K562 (cell line): ENCODE measurements around the gene DEFB131A. TPM values are rescaled to one million over a fixed set of nuclear protein-coding genes. Genes with fewer than 3 reads are reported as not detected.
"Not testable (repeated sequence)": the region's sequence is repeated elsewhere in the genome, so short reads cannot be mapped to it uniquely, and the experiment has no call there.

ENCODE experiments used
- ATAC-seq: fragments of 200-7000 bp; cut with Tn5 transposase; 3 replicates; pipeline ENCODE4 v1.9.1; 2020; ENCODE audit warnings: moderate library complexity
- BruUV-seq: library from RNA; stranded (reverse); fragments of 400-500 nt; replicated peaks from 2 replicates; lab custom pipeline; 2021; lab: Mats Ljungman, UMichigan
- CTCF ChIA-PET: fragments of 300-600 bp; formaldehyde crosslinking; extraction: SDS; loops from one replicate; lab custom pipeline; 2021; ENCODE audit warnings: low intra/inter-chr PET ratio; lab: Yijun Ruan, JAX
- POLR2A ChIA-PET: fragments of 300-600, 350-650 bp; sonication (Branson Sonifier 250); formaldehyde crosslinking; extraction: SDS; loops from one replicate; lab custom pipeline; 2021; ENCODE audit warnings: antibody characterized with exemption, inconsistent platforms; lab: Yijun Ruan, JAX
- DNase-seq, 4 experiments: peaks; one replicate each; pipeline versions ENCODE4 v3.0.0 to v3.0.0-alpha.2; 2011 to 2018; ENCODE audit warnings: low spot score in 3 of 4, mixed read lengths in 3 of 4; ENCODE audit errors: extremely low read depth in 1 of 4
- FAIRE-seq: peaks from 2 replicates; lab custom pipeline; 2011; peaks lifted over from hg19 to GRCh38; lab: Jason Lieb, UNC
- H2AFZ ChIP-seq: 2 replicates; pipeline ENCODE4 v1.6.0; 2011; ENCODE audit warnings: low read depth, low read length, control low read depth, inconsistent platforms
- H3K27ac ChIP-seq: fragments of 200-600 bp; 3 replicates; pipeline ENCODE4 v1.8.0; 2011; ENCODE audit warnings: low read depth, mild to moderate bottlenecking, control low read depth, inconsistent platforms, low read length, moderate library complexity, mixed read lengths; ENCODE audit errors: extremely low read depth
- H3K27me3 ChIP-seq, 2 experiments: fragments of 300-600 bp in 1 of 2; 2 replicates in 1 of 2; 3 replicates in 1 of 2; pipeline versions ENCODE4 v1.6.0 to v1.8.0; 2011; ENCODE audit warnings: inconsistent platforms in 2 of 2, low read length in 2 of 2, mild to moderate bottlenecking in 1 of 2, mixed read lengths in 1 of 2, moderate library complexity in 1 of 2; ENCODE audit not compliant: control insufficient read depth in 2 of 2, insufficient read depth in 2 of 2
- H3K36me3 ChIP-seq: fragments of 300-600 bp; 3 replicates; pipeline ENCODE4 v1.8.0; 2011; ENCODE audit warnings: mild to moderate bottlenecking, low read length, inconsistent platforms; ENCODE audit not compliant: control insufficient read depth, insufficient read depth
- H3K4me1 ChIP-seq, 2 experiments: fragments of 200-600 bp in 1 of 2; replicated peaks in 1 of 2; 2 replicates in 1 of 2; 3 replicates in 1 of 2; pipeline versions ENCODE4 v1.5.1 to v1.8.0; 2011; ENCODE audit warnings: inconsistent platforms in 2 of 2, low read length in 2 of 2, mild to moderate bottlenecking in 1 of 2, mixed read lengths in 1 of 2, moderate library complexity in 1 of 2; ENCODE audit not compliant: control insufficient read depth in 2 of 2, insufficient read depth in 2 of 2
- H3K4me2 ChIP-seq: 2 replicates; pipeline ENCODE4 v1.6.1; 2011; ENCODE audit warnings: low read length, control low read depth, inconsistent platforms, mixed read lengths; ENCODE audit not compliant: insufficient read depth
- H3K4me3 ChIP-seq: fragments of 200-600 bp; sonication (generic), shearing (Covaris generic); 2 replicates; pipeline ENCODE4 v1.5.1; 2016; ENCODE audit warnings: control low read depth, inconsistent platforms
- H3K79me2 ChIP-seq: fragments of 200-600 bp; 3 replicates; pipeline ENCODE4 v1.8.0; 2011; ENCODE audit warnings: low read length, inconsistent platforms; ENCODE audit not compliant: control insufficient read depth, insufficient read depth
- H3K9ac ChIP-seq, 2 experiments: 2 replicates each; pipeline versions ENCODE4 v1.6.0 to v1.6.1; 2011; ENCODE audit warnings: low read depth in 2 of 2, low read length in 2 of 2, control low read depth in 1 of 2, inconsistent platforms in 1 of 2, mild to moderate bottlenecking in 1 of 2, mixed read lengths in 1 of 2; ENCODE audit not compliant: insufficient read depth in 1 of 2
- H3K9me1 ChIP-seq: one replicate; pipeline ENCODE4 v1.6.0; 2011; ENCODE audit warnings: inconsistent platforms, mild to moderate bottlenecking, low read length, moderate library complexity; ENCODE audit not compliant: control insufficient read depth, insufficient read depth
- H3K9me3 ChIP-seq: replicated peaks from 2 replicates; pipeline ENCODE4 v1.5.1; 2011; ENCODE audit warnings: low read depth, low read length, inconsistent platforms; ENCODE audit not compliant: control insufficient read depth, insufficient read depth
- H4K20me1 ChIP-seq: replicated peaks from 2 replicates; pipeline ENCODE4 v1.6.1; 2011; ENCODE audit warnings: low read length, inconsistent platforms, mixed read lengths; ENCODE audit not compliant: control insufficient read depth, insufficient read depth
- WGBS: fragments of 100-300 bp; shearing (Covaris generic); methylation state at CpG from one replicate; pipeline ENCODE4 v1.1.6; 2016; ENCODE audit warnings: low coverage, mixed read lengths; ENCODE audit not compliant: insufficient coverage; ENCODE audit errors: missing lambda C conversion rate; 5-methylcytosine and 5-hydroxymethylcytosine counted together
- in situ Hi-C: fragments of 300-500 bp; cut with MboI; formaldehyde crosslinking; loops from 4 replicates; pipeline ENCODE4 v1.15.0; 2018; ENCODE audit warnings: inconsistent platforms, mixed read lengths
- intact Hi-C: fragments of 100-400 bp; cut with micrococcal nuclease; formaldehyde crosslinking; loops from 2 replicates; pipeline ENCODE4 v1.14.2; 2022
- polyA plus RNA-seq, 8 experiments: library from polyadenylated mRNA; depleted of rRNA in 4 of 8; stranded (reverse) in 5 of 8; unstranded in 3 of 8; fragments of >200 nt; fragmentation: Nextera tagmentation in 2 of 8; fragmentation: Illumina TruSeq in 1 of 8; extraction: Ambion mirVana in 2 of 8; extraction: Trizol in 1 of 8; gene quantifications; 2 replicates each; pipeline versions ENCODE4 v1.2.1 to v1.2.3, GENCODE V29; 2011 to 2014; ENCODE audit warnings: inconsistent platforms in 1 of 8, missing spikeins in 1 of 8
- total RNA-seq, 7 experiments: library from RNA; depleted of rRNA in 6 of 7; stranded (reverse); fragments of >200 nt in 6 of 7; fragmentation: Illumina TruSeq in 2 of 7; extraction: Trizol in 2 of 7; gene quantifications; 2 replicates each; pipeline versions ENCODE4 v1.2.1 to v1.2.3, GENCODE V29; 2011 to 2021; ENCODE audit warnings: low replicate concordance in 1 of 7

DEFB131A gene
- total and polyA plus RNA-seq, 9 of the 15 experiments (the other 6 are each of a cell fraction or from before 2014, with no cell fraction given), result not detected

DNA sequence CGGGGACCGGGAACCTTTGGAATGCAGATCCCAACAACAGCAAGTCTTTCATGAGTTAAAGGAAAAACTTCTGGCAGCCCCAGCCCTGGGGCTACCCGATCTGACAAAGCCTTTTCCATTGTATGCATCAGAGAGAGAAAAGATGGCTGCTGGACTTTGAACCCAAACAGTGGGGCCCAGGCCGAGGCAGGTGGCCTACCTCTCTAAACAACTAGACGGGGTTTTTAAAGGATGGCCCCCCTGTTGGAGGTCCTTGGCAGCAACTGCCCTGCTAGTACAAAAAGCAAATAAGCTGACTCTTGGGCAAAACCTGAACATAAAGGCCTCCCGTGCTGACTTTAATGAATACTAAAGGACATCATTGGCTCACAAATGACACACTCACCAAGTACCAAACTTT, 10.1 kb downstream of the DEFB131A start:
- CTCF ChIA-PET, result not testable (repeated sequence)

DNA sequence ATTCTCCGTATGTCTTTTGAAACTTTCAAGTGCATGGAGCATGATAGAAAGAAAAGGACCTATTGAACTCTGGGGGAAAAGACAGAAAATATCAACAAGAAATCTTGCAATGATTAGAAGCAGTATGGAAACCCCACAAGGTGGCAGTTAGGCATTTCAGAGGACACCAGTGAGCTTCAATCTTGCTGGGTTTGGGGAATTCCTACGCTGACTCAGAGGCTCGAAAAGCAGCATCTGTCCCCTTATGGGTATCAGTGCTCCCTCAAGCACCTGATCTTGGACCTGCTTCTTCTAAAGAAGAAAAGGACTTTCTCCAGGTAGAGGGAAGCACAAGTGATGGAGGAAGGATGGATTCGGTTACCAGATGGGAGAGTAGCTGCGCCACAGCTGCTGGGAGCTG, 10.8 kb downstream of the DEFB131A start:
- in situ Hi-C loops, POLR2A ChIA-PET, H4K20me1 ChIP-seq, intact Hi-C loops, H3K4me2 ChIP-seq, H2AFZ ChIP-seq, H3K27me3 ChIP-seq, BruUV-seq, CTCF ChIA-PET, H3K27ac ChIP-seq, H3K9me3 ChIP-seq, FAIRE-seq, H3K4me3 ChIP-seq, ATAC-seq, H3K36me3 ChIP-seq, H3K4me1 ChIP-seq, DNase-seq, H3K79me2 ChIP-seq, H3K9ac ChIP-seq, H3K9me1 ChIP-seq: not testable (repeated sequence)
- 2% methylated on average over 4 of the region's 5 CpGs for WGBS

More for the DNA sequence above, 10.1 kb downstream of the DEFB131A start:
- BruUV-seq, intact Hi-C loops, H3K9ac ChIP-seq, in situ Hi-C loops, H3K36me3 ChIP-seq, H3K4me1 ChIP-seq, H2AFZ ChIP-seq, DNase-seq, POLR2A ChIA-PET, H3K27ac ChIP-seq, H3K4me2 ChIP-seq, H3K9me3 ChIP-seq, H3K27me3 ChIP-seq, H3K4me3 ChIP-seq, H3K9me1 ChIP-seq, H4K20me1 ChIP-seq, ATAC-seq, FAIRE-seq, H3K79me2 ChIP-seq: not testable (repeated sequence)
- WGBS, result 2% methylated on average over 5 of the region's 6 CpGs

DNA sequence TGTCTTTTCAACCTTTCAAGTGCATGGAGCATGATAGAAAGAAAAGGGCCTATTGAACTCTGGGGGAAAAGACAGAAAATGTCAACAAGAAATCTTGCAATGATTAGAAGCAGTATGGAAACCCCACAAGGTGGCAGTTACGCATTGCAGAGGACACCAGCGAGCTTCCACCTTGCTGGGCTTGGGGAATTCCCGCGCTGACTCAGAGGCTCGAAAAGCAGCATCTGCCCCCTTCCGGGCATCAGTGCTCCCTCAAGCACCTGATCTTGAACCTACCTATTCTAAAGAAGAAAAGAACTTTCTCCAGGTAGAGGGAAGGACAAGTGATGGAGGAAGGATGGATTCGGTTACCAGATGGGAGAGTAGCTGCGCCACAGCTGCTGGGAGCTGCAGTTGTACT, 35.3 kb downstream of the DEFB131A start:
- H3K9ac ChIP-seq, H3K27me3 ChIP-seq, H3K79me2 ChIP-seq, FAIRE-seq, H3K9me3 ChIP-seq, in situ Hi-C loops, H3K4me1 ChIP-seq, H4K20me1 ChIP-seq, H3K4me2 ChIP-seq, ATAC-seq, CTCF ChIA-PET, H3K27ac ChIP-seq, H3K9me1 ChIP-seq, H2AFZ ChIP-seq, H3K4me3 ChIP-seq, DNase-seq, POLR2A ChIA-PET, intact Hi-C loops, H3K36me3 ChIP-seq, BruUV-seq: not testable (repeated sequence)
- WGBS, result no CpG with 5 or more reads among the region's 8 CpGs

DNA sequence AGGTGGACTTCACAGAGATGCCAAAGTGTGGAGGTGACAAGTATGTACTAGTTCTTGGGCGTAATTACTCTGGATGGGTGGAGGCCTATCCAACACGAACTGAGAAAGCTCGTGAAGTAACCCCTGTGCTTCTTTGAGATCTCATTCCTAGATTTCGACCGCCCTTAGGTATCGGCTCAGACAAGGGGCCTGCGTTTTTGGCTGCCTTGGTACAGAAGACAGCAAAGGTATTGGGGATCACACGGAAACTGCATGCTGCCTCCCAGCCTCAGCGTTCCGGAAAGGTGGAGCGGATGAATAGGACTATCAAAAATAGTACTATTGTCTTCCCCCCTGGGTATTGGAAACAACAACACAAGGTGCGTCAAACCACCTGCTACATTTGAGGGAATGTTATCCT, 35.9 kb downstream of the DEFB131A start:
- ATAC-seq, H4K20me1 ChIP-seq, DNase-seq, H3K4me2 ChIP-seq, H3K79me2 ChIP-seq, H3K9me3 ChIP-seq, in situ Hi-C loops, POLR2A ChIA-PET, H3K4me1 ChIP-seq, CTCF ChIA-PET, BruUV-seq, H3K27ac ChIP-seq, H3K27me3 ChIP-seq, H2AFZ ChIP-seq, FAIRE-seq, H3K9ac ChIP-seq, intact Hi-C loops, H3K36me3 ChIP-seq, H3K4me3 ChIP-seq, H3K9me1 ChIP-seq: not testable (repeated sequence)
- WGBS, result 2% methylated on average over 12 of the region's 12 CpGs
